ENCODE data around the gene GPR27. TPM values are rescaled to one million over a fixed set of nuclear protein-coding genes. Genes with fewer than 3 reads are reported as not detected.
A peak's percentile ranks its signal among the peaks of the same experiment; 100 is the strongest.

The GPR27 gene
- polyA plus RNA-seq, 1 donor (not counting 4 experiments of a cell fraction or from before 2014, with no cell fraction given) = 0.12 TPM

DNA sequence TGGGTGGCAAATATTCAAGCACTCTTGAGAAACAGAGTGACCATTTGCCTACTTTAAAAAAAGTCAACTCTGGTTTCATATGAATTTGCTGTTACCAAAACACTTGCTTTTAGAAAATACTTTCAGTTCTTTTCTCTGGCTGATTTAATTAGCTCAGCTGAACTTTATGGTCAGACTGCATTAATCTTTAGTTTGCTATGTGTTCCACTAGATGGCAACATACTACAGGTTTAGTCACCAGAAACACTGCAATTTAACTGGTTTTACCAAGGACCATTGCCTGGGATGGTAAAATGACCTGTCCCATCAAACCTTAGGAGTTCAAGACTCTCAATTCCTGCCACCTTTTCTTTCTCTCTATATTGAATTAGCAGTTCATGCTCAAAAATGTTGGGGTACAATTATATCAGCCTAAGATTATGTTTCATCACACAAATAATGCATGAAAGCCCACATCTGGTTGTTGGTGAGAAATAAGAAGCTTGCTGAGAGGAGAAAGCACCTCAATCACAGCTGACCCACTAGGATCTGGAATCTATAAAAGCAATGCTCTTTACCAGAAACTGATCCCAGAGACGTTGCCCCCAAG, 42.7 kb upstream of the GPR27 start:
- Histone ChIP-seq H3K79me2 (ENCODE audit: control insufficient read depth, insufficient read depth, low read length) (no peaks in the 10 kb centered on the region), H3K27ac (ENCODE audit: control insufficient read depth, insufficient read depth, low read length) (no peak overlapping the region), H3K9me3 (ENCODE audit: control insufficient read depth, low read depth, low read length) (no peaks in the 10 kb centered on the region), H3K9me1 (ENCODE audit: control insufficient read depth, extremely low read depth, insufficient read depth, low read length) (no peaks in the 10 kb centered on the region), H3K27me3 (ENCODE audit: control insufficient read depth, extremely low read depth, insufficient read depth, low read length) (no peaks in the 10 kb centered on the region), H3K36me3 (ENCODE audit: control insufficient read depth in 2 of 2, extremely low read depth in 1 of 2, insufficient read depth in 2 of 2, low read length in 2 of 2) (no peaks in the 10 kb centered on the region), H4K20me1 (ENCODE audit: control insufficient read depth, extremely low read depth, insufficient read depth, low read length) (no peaks in the 10 kb centered on the region), H3K4me1 (ENCODE audit: control insufficient read depth, extremely low read depth, insufficient read depth, low read length) (no peaks in the 10 kb centered on the region), H3K4me2 (ENCODE audit: control insufficient read depth, extremely low read depth, insufficient read depth, low read depth, low read length) (no peak overlapping the region), H3K9ac (ENCODE audit: control insufficient read depth, extremely low read depth, insufficient read depth, low read length) (no peak overlapping the region), H2AFZ (ENCODE audit: control insufficient read depth, low read length) (no peak overlapping the region), H3K4me3 (ENCODE audit: control insufficient read depth in 2 of 3, extremely low read depth in 1 of 3, insufficient read depth in 2 of 3, low read depth in 1 of 3, low read length in 3 of 3) (no peak overlapping the region)
- dilution Hi-C loops (cut with MboI; ENCODE audit: extremely low pct_ligation_motif_present, low sequenced_read_pairs) = no loop called here
- FAIRE-seq (peak; percentile 77), DNase-seq (ENCODE audit: low read depth, low spot score) (no peak)
- TF ChIP-seq EZH2 (IDR thresholded peaks at IDR 0.05; ENCODE audit: low read length) = no peak
- TF ChIP-seq, protein P1, sequence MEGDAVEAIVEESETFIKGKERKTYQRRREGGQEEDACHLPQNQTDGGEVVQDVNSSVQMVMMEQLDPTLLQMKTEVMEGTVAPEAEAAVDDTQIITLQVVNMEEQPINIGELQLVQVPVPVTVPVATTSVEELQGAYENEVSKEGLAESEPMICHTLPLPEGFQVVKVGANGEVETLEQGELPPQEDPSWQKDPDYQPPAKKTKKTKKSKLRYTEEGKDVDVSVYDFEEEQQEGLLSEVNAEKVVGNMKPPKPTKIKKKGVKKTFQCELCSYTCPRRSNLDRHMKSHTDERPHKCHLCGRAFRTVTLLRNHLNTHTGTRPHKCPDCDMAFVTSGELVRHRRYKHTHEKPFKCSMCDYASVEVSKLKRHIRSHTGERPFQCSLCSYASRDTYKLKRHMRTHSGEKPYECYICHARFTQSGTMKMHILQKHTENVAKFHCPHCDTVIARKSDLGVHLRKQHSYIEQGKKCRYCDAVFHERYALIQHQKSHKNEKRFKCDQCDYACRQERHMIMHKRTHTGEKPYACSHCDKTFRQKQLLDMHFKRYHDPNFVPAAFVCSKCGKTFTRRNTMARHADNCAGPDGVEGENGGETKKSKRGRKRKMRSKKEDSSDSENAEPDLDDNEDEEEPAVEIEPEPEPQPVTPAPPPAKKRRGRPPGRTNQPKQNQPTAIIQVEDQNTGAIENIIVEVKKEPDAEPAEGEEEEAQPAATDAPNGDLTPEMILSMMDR (optimal IDR thresholded peaks at IDR 0.05 in 1 of 3, IDR thresholded peaks at IDR 0.05 in 1 of 3, conservative IDR thresholded peaks at IDR 0.05 in 1 of 3; ENCODE audit: extremely low read depth in 1 of 3, insufficient read depth in 2 of 3, low read length in 3 of 3) = peak; percentile 34 to 59 (median 39)

DNA sequence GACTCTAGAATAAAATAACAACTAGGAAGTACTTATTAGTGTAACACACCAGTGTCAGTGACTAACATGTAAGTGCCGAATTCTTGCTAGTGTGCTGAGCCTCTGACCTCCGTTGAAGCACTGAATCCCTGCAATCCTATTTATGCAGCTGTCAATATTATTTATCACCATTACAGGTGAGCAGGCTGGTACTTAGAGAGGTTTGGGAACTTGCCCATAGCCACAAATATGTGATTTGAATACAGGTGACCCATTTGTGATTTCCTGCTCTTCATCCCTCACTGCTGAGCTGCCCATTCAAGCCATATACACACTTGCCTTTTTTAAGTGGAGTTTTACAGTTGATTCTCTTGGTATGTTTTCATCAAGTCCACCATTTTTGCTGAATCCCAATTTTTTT, 40.6 kb upstream of the GPR27 start:
- Histone ChIP-seq H4K20me1 (ENCODE audit: control insufficient read depth, extremely low read depth, insufficient read depth, low read length) (no peaks in the 10 kb centered on the region), H3K4me2 (ENCODE audit: control insufficient read depth, extremely low read depth, insufficient read depth, low read depth, low read length) (no peak overlapping the region), H3K9ac (ENCODE audit: control insufficient read depth, extremely low read depth, insufficient read depth, low read length) (no peak overlapping the region), H3K4me3 (ENCODE audit: control insufficient read depth in 2 of 3, extremely low read depth in 1 of 3, insufficient read depth in 2 of 3, low read depth in 1 of 3, low read length in 3 of 3) (no peak overlapping the region), H3K9me1 (ENCODE audit: control insufficient read depth, extremely low read depth, insufficient read depth, low read length) (no peaks in the 10 kb centered on the region), H2AFZ (ENCODE audit: control insufficient read depth, low read length) (no peak overlapping the region), H3K27me3 (ENCODE audit: control insufficient read depth, extremely low read depth, insufficient read depth, low read length) (no peaks in the 10 kb centered on the region), H3K79me2 (ENCODE audit: control insufficient read depth, insufficient read depth, low read length) (no peaks in the 10 kb centered on the region), H3K9me3 (ENCODE audit: control insufficient read depth, low read depth, low read length) (no peaks in the 10 kb centered on the region), H3K4me1 (ENCODE audit: control insufficient read depth, extremely low read depth, insufficient read depth, low read length) (no peaks in the 10 kb centered on the region), H3K27ac (ENCODE audit: control insufficient read depth, insufficient read depth, low read length) (no peak overlapping the region), H3K36me3 (ENCODE audit: control insufficient read depth in 2 of 2, extremely low read depth in 1 of 2, insufficient read depth in 2 of 2, low read length in 2 of 2) (no peaks in the 10 kb centered on the region)
- FAIRE-seq (no peak), DNase-seq (ENCODE audit: low read depth, low spot score) (no peak)
- no peak for TF ChIP-seq EZH2 (IDR thresholded peaks at IDR 0.05; ENCODE audit: low read length)
- TF ChIP-seq, protein P1 (optimal IDR thresholded peaks at IDR 0.05 in 1 of 3, IDR thresholded peaks at IDR 0.05 in 1 of 3, conservative IDR thresholded peaks at IDR 0.05 in 1 of 3; ENCODE audit: extremely low read depth in 1 of 3, insufficient read depth in 2 of 3, low read length in 3 of 3) = no peak
- dilution Hi-C loops (cut with MboI; ENCODE audit: extremely low pct_ligation_motif_present, low sequenced_read_pairs) = no loop called here
